ENCODE data around the gene TMIE.

The TMIE gene

GRCh38 chr3:46709721-46710120 lies 8.5 kb downstream of the TMIE start:
- no peak for DNase-seq

- no peak for DNase-seq
Observed at GRCh38 chr3:46710229-46710628, 9.0 kb downstream of the TMIE start.

GRCh38 chr3:46710671-46711295 lies 9.6 kb downstream of the TMIE start:
- DNase-seq, result no peak

- no peak for DNase-seq
Observed at GRCh38 chr3:46711305-46711704, 10.1 kb downstream of the TMIE start.

GRCh38 chr3:46711760-46712159 lies 10.6 kb downstream of the TMIE start:
- DNase-seq, result no peak

- no peak for DNase-seq
Observed at GRCh38 chr3:46712191-46713049, 11.2 kb downstream of the TMIE start.

GRCh38 chr3:46713050-46713897 lies 12.1 kb downstream of the TMIE start:
- DNase-seq, result no peak

- DNase-seq, result no peak
Observed at GRCh38 chr3:46713898-46714552, 12.8 kb downstream of the TMIE start.

- DNase-seq, result no peak
Observed at GRCh38 chr3:46714728-46715506, 13.7 kb downstream of the TMIE start.

- DNase-seq, result no peak
Observed at GRCh38 chr3:46715507-46716175, 14.4 kb downstream of the TMIE start.

GRCh38 chr3:46716461-46717441 lies 15.6 kb downstream of the TMIE start:
- no peak for DNase-seq

GRCh38 chr3:46717447-46718231 lies 16.4 kb downstream of the TMIE start, which contains the start of gene PRSS50:
PRSS50 (minus strand) TSS chr3:46717869; CDS start chr3:46717824, 45 bp downstream.
- DNase-seq, result no peak

- DNase-seq, result no peak
Observed at GRCh38 chr3:46719044-46719565, 17.9 kb downstream of the TMIE start.

- DNase-seq, result no peak
Observed at GRCh38 chr3:46719735-46720271, 18.6 kb downstream of the TMIE start.

- no peak for DNase-seq
Observed at GRCh38 chr3:46721009-46721408, 19.8 kb downstream of the TMIE start.

GRCh38 chr3:46722443-46722842 lies 21.3 kb downstream of the TMIE start:
- no peak for DNase-seq

- no peak for DNase-seq
Observed at GRCh38 chr3:46724424-46724823, 23.2 kb downstream of the TMIE start.

- no peak for DNase-seq
Observed at GRCh38 chr3:46725621-46726314, 24.6 kb downstream of the TMIE start.
